Measurements from ENCODE around the gene REV3L. TPM values are rescaled to one million over a fixed set of nuclear protein-coding genes. Genes with fewer than 3 reads are reported as not detected.

Gene REV3L
- total and polyA plus RNA-seq, 2 of the 13 experiments (the other 11 are each of a cell fraction or from before 2014, with no cell fraction given), result 12.8 to 31.3 TPM

- peak; percentile 13; the same call in 1 of the 2 replicates for TF ChIP-seq ZBTB8A (CRISPR knock-in tag; IDR thresholded peaks at IDR 0.05; ENCODE audit: borderline replicate concordance, low read depth)
- TF ChIP-seq SALL1 (CRISPR knock-in tag; IDR thresholded peaks at IDR 0.05), result peak; percentile 18
- peak; percentile 31; the same call in 1 of the 2 replicates for TF ChIP-seq ZNF274 (CRISPR knock-in tag; IDR thresholded peaks at IDR 0.05)
- TF ChIP-seq ISL2 (CRISPR knock-in tag; IDR thresholded peaks at IDR 0.05), result peak; percentile 11; the same call in 1 of the 2 replicates
- TF ChIP-seq AHR (CRISPR knock-in tag; IDR thresholded peaks at IDR 0.05), result no peak; the same call in none of the 2 replicates
- TF ChIP-seq LBX2 (CRISPR knock-in tag; IDR thresholded peaks at IDR 0.05; ENCODE audit: borderline replicate concordance), result 0 out of 2 replicates have a peak, but pooled peaks have one; percentile 31
- 0 out of 2 replicates have a peak, but pooled peaks have one; percentile 24 for TF ChIP-seq ZNF850 (CRISPR knock-in tag; conservative IDR thresholded peaks at IDR 0.05)
- no peak for TF ChIP-seq ZNF138 (CRISPR knock-in tag; IDR thresholded peaks at IDR 0.05; ENCODE audit: low read depth)
- TF ChIP-seq BATF2 (CRISPR knock-in tag; IDR thresholded peaks at IDR 0.05), result 0 out of 2 replicates have a peak, but pooled peaks have one; percentile 77
- TF ChIP-seq HIC2 (CRISPR knock-in tag; IDR thresholded peaks at IDR 0.05; ENCODE audit: low read depth), result peak; percentile 51; the same call in 1 of the 2 replicates
- no peak for TF ChIP-seq ZNF567 (CRISPR knock-in tag; IDR thresholded peaks at IDR 0.05; ENCODE audit: borderline replicate concordance)
- no peak for TF ChIP-seq CC2D1A (CRISPR knock-in tag; IDR thresholded peaks at IDR 0.05)
- no peak for TF ChIP-seq MTF2 (CRISPR knock-in tag; IDR thresholded peaks at IDR 0.05; ENCODE audit: borderline replicate concordance)
- peak; percentile 30 for TF ChIP-seq JARID2 (CRISPR knock-in tag; IDR thresholded peaks at IDR 0.05; ENCODE audit: insufficient replicate concordance)
- TF ChIP-seq ATRX (CRISPR knock-in tag; IDR thresholded peaks at IDR 0.05; ENCODE audit: borderline replicate concordance), result no peak
- no peak for TF ChIP-seq PHB2 (IDR thresholded peaks at IDR 0.05; ENCODE audit: partially characterized antibody)
- TF ChIP-seq HNRNPL (IDR thresholded peaks at IDR 0.05; ENCODE audit: low read depth, low read length), result no peak; the same call in 1 of the 2 replicates
- no peak; the same call in 1 of the 2 replicates for TF ChIP-seq ZNF276 (CRISPR knock-in tag; IDR thresholded peaks at IDR 0.05; ENCODE audit: low read depth)
- TF ChIP-seq ZMAT3 (CRISPR knock-in tag; conservative IDR thresholded peaks at IDR 0.05), result no peak; the same call in none of the 2 replicates
- TF ChIP-seq GPN1 (CRISPR knock-in tag; IDR thresholded peaks at IDR 0.05; ENCODE audit: borderline replicate concordance), result no peak; the same call in 1 of the 2 replicates
- TF ChIP-seq ZNF883 (CRISPR knock-in tag; IDR thresholded peaks at IDR 0.05; ENCODE audit: not compliant biosample characterization), result peak; percentile 78
- TF ChIP-seq MIER3 (CRISPR knock-in tag; IDR thresholded peaks at IDR 0.05; ENCODE audit: borderline replicate concordance), result peak; percentile 57; the same call in 1 of the 2 replicates
- TF ChIP-seq ZNF776 (CRISPR knock-in tag; IDR thresholded peaks at IDR 0.05), result peak; percentile 71; the same call in 1 of the 2 replicates
- no peak; the same call in 1 of the 2 replicates for TF ChIP-seq PAWR (CRISPR knock-in tag; IDR thresholded peaks at IDR 0.05; ENCODE audit: borderline replicate concordance)
Measured at GRCh38 chr6:111482959-111483735, at the start of gene REV3L (continued).

Measured in HepG2 (cell line).